ENCODE data around the gene FALEC.
A peak's percentile ranks its signal among the peaks of the same experiment; 100 is the strongest.
"Not testable (repeated sequence)": the region's sequence is repeated elsewhere in the genome, so short reads cannot be mapped to it uniquely, and the experiment has no call there.

The FALEC gene

DNA sequence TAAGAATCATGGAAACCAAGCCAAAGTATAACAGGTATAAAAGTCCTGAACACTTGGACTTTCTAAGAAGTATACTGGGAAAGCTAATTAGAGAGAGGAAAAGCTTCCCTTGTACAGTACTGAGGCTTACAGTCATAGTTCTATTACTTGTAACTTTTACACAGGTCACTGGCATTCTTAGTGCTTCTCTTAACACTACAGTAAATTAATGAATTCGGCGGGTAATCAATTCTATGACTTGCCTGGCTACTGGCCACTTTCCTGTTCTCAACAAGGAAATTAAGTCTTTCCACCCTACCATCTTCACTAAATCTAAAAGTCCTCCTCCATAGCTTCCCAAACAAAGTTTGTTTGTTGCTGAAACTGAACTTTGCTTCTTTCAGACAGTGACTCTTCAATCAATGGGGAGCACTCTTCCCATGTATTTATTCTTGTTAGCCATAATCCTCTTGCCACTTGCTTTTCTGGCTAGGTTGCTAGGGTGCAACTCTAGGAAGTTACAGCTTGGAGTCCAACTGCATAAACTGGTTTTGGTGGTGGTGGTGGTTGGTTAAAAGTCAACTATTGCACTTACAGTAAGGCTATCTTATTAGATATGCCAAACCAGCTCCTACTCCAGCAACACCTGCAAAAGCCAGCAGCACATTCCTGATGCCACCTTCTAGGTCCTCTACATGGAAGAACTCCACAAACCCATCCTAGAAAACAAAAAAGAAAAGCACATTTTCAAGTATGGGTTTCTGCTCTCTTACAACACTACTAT is 61.4 kb downstream of the FALEC start:
- DNase-seq, result no peak

DNA sequence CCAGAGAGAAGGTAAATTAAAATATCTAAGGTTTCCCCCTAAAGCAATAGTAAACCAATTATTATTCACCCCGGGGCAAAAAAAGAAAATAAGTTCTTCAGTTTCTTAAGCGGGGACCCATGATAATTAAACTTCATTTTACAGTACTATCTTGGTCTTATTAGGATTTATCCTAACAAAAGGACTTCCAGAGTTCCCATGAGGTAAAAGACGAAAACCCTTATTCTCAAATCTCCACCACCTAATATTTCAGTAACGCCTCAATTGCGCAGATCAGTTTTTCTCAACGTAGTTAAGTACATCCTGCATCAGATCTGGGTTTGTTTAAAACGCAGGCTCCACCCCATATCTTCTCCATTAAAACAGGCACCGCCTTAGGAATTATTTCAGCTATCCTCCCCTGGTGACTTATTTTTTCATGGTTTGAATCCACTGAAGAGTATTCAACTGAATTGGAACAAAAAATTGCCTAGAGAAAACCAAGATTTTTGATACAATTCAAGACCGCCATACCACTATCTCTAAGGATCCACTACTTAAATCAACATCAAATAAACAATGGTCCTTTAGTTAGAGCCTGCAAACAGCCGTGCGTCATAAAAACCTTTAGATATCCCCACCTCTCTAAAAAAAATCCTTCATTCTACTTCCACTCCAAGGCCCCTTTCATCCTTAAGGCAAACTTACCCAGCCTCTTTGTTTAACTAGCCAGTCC is 62.2 kb downstream of the FALEC start:
- DNase-seq, result no peak

DNA sequence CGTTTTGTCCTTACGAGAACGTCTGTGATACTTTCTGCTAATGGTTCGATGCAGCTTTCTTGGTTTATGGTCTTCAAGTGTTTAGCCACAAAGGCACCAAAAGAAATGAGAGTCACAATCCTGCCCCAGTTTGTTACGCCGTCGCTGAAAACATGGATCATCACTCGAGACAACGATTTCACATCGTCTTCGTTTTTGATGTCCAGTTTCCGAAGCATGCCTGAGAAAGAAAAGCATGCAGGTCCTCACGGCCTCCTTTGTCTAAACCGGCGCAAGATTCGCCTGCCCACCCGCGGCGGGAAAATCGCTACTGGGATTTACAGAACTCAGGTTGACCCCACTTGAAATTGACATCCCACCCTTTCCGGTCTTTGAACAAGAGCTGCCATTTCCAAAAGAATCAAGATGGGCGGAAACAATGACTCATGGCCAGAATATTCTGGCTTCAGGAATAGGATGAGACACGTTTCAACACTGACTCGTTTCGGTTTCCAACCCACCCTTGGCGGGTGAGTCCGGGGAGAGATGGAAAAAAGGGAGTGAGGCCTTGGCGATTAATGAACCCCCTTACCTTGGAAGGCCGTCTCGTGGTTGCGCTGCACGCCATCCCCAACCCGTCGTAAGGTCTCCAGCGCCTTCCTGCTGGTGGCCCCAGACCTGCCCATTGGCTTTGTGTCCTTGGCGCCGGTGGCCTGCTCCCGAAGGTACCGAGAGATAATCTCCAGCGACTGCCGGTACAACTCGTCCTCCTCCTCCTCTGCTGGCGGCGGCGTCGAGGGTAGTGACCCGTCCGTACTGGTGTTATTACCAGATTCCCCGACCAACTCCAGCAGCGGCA is 62.9 kb downstream of the FALEC start:
- DNase-seq, result peak; percentile 60

DNA sequence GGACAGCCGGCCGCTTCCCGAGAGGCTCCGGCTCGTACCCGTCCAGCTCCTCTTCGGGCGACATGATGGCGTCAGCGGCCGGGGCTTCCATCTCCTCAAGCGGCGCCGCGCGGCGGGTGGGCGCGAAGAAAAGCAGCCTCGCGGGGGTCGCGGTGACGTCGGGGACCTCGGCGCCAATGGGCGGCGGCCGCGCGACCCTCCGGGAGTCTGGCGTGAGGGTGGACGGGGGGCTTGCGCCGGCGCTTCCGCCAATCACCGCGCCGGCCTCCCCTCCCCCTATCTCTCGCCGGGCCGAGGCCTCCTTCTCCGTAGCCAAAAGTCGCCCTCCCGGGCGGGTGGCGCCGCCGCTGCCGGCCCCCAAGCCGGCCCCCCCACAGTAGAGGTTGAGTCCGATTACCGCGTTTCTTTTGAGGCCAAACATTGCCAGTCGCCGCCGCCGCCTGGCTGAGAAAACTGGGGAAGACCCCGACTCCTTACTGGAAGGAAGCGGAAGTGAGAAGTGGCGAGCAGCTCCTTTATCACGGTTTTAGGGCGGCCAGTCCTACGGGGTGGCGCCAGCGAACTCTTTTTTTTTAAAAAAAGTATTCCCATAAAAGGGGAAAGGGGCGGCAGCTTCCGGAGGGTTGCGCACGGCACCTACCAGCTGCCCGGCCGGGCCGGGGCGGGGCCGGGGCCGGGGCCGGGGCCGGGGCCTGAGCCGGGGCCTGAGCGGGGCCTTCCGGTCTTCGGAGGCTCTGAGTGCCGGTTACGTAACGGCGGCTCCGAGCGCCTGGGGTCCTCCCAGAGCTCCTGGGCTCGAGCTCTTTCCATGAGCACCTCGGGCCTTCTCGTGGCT is 63.8 kb downstream of the FALEC start, which contains the start of gene MCL1:
Gene MCL1, minus strand, starts transcription at position 501 of the 835 bp plus-strand sequence. Its CDS starts 80 bp downstream, at position 421.
- peak; percentile 86 for DNase-seq

DNA sequence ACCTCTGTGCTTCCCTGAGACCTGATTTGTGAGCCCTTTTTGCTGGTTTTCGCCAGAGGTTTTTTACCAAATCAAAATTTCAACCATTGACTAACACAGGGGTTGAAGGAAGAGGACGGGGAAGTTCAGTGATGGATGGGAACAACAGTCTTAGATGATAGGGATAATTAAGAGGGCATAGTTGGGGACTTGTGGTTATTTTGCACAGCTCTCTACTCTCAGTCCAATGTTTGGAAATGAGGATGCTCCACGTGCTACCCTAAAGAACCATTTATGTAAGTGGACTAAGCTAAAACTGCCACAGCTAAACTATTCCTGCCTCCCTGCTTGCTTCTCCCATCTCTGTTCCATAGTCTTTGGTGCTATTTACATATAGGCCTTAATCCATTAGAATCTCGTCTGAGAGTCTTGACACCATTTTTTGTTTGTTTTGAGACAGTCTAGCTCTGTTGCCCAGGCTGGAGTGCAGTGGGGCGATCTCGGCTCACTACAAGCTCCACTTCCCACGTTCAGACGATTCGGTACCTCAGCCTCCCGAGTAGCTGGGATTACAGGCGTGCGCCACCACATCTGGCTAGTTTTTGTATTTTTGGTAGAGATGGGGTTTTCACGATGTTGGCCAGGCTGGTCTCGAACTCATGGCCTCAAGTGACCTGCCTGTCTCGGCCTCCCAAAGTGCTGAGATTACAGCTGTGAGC is 64.5 kb downstream of the FALEC start:
- DNase-seq, result no peak

DNA sequence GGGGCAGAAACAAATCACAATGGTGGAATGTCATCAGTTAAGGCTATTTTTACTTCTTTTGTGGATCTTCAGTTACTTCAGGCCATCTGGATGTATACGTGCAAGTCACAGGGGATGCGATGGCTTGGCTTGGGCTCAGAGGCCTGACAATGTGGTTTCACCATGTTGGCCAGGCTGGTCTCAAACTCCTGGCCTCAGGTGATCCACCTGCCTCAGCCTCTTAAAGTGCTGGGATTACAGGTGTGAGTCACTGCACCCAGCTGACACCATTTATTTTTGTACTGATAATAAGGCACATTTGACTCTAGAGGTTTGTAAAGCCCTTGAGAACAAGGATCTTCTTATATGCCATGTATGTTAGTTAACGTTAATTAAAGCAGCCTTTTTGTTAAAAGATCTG is 65.4 kb downstream of the FALEC start:
- DNase-seq, result not testable (repeated sequence)

DNA sequence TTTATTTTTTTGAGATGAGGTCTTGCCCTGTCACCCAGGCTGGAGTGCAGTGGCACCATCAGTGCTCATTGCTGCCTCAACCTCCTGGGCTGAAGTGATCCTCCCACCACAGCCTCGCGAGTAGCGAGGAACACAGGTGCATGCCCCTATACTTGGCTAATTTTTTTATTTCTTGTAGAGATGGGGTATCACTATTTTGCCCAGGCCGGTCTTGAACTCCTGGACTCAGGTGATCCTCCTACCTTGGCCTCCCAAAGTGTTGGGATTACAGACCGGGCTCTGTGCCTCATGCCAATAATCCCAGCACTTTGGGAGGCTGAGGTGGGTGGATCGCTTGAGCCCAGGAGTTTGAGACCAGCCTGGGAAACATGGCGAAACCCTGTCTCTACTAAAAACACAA is 65.9 kb downstream of the FALEC start:
- not testable (repeated sequence) for DNase-seq

DNA sequence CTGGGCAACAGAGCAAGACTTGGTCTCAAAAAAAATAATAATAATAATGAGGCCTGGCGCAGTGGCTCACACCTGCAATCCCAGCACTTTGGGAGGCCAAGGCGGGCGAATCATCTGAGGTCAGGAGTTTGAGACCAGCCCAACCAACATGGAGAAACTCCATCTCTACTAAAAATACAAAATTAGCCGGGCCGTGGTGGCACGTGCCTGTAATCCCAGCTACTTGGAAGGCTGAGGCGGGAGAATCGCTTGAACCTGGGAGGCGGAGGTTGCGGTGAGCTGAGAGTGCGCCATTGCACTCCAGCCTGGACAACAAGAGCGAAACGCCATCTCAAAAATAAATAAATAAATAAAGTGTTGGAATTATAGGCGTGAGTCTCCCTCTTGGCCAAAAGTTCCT is 66.4 kb downstream of the FALEC start:
- not testable (repeated sequence) for DNase-seq

DNA sequence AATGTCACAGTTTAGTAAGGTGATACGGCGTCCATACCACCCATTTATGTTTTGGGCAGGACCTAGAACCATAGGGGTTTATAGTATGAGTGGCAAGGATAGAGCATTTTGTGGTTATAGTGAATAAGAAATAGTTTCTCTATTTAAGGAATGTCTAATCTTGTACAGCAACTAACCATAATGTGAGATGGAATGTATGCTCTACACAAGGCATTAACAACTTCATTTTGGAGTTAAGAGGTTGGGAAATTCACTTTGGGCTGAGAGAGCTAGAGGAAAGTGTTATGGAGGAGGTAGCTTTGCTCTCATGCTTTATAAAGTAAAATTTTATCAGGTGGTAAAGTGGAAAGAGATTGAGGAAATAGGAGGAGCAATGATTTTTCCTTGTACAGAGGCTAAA is 66.8 kb downstream of the FALEC start:
- no peak for DNase-seq
